HG02623 (cell line): ENCODE data around the gene PCED1B.
"Not testable (repeated sequence)": the region's sequence is repeated elsewhere in the genome, so short reads cannot be mapped to it uniquely, and the experiment has no call there.

Experiments used
- ATAC-seq: cut with Tn5 transposase; IDR thresholded peaks from one replicate; pipeline ENCODE4 v1.9.1; 2021; ENCODE audit warnings: moderate library complexity; ENCODE audit not compliant: unreplicated experiment

PCED1B gene

DNA sequence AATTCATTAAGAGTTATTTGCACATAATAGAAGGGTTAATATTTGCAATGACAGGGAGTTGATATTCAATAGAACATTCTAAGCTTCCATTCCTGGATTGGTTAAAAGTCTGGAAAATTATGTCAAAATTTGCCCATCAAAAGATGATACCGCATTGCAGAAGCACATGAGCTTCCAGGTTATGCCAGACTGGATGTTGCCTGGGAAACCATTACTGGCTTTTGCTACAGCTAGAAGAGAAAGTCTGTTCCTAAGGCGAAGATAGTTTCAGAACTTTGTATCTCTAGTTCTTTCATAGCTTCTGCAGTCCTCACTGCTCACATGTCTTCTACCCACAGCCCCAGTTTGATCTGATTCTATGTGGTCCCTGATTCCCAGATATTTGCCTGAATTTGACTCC, 122.8 kb downstream of the PCED1B start:
- ATAC-seq: no peak

DNA sequence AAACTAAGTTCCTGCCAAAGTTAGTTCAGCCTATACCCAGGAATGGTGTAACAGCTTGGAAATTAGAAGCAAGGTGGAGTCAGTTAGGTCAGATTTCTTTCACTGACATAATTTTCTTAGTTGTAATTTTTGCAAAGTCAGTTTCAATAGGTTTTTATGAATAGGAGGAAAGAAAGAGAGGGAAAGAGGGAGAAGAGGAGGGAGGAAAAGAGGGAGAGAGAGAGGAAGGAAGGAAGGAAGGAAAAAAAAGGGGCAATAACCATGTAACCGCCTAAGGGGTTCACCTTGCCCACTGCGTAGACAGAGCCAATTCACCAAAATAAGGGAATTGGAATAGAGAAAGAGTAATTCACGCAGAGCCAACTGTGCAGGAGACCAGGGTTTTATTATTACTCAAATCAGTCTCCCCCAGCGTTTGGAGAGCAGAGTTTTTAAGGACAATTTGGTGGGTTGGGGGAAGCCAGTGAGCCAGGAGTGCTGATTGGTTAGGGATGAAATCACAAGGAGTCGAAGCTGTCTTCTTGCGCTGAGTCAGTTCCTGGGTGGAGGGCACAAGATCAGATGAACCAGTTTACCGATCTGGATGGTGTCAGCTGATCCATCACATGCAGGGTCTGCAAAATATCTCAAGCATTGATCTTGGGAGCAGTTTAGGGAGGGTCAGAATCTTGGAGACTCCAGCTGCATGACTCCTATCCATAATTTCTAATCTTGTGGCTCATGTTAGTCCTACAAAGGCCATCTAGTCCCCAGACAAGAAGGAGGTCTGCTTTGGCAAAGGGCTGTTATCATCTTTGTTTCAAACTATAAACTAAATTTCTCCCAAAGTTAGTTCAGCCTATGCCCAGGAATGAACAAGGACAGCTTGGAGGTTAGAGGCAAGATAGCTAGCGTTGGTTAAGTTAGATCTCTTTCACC, 126.4 kb downstream of the PCED1B start:
- no peak for ATAC-seq

DNA sequence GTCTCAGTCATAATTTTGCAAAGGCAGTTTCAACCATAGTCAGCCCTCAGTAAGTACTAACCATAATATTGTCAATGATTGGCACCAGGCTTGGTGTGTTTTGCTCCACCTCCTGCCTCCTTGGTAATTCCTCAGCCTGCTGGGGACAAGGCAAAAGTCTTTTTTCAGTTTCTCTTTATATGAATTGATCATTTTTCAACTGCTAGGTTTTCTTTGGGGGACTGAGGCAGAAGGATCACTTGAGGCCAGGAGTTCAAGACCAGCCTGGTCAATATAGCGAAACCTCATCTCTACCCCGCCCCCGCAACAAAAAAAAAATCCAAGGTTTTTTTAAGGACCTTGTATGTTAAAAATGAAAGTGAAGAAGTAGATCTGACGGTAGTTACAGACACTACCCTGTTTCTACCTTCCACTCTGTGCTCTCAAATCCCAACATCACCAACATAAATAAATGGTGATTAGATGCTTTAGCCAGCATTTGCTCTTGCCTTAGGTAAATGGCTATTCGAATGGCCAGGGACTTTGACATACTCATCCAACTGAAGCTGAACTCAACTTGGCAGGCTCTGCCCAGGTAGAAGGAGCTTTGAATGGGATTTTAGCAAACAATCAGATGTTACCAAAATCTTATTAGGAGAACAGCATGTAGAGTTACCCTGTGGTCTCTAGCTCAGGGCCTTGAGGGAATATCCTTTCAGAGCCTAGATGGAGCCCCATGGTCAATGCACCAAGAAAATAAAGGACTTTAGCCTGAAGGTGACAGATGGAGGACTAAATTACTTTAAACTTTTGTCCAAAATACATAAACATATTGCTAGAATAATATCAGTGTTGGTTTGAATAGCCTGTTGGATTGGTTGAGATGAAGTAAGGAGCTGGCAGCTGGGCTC, 127.3 kb downstream of the PCED1B start:
- peak; percentile 4 for ATAC-seq

DNA sequence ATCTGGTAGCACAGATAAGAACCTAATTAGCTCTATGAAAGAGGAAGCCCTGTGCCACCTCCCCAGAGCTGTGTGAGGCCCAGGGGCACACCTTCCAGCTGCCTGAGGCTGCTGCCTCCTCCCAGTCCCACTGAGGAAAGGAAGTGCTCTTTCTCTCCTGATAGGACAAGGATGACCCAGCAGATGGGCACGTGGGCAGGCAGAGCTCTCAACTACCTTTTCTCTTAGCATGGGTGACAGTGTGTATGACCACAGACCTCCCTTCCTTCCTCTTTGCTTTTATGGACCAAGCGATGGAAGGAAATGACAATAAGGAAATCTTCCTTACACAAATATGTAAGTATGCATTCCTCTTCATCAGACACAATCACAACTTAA, 127.9 kb downstream of the PCED1B start:
- peak; percentile 50 for ATAC-seq

DNA sequence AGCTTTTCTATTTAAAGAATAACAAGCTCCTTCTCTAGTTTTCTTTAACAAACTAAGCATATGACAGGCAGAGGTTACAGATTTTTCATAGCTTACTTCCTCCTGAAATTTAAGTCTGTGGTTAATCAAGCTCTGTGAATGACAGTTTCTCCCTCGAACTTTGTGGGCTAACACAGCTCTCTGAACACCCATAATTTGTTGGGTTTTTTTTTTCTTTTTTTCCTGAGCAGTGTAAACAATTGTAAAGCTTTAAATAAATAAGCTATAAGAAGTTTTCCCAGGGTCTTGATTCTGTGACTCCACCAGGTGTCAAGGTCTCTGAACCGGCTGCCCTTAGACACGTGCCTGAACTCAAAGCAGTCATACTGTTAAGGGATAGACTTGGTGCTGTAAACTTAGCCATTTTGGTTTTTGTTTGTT, 128.4 kb downstream of the PCED1B start:
- peak; percentile 65 for ATAC-seq

DNA sequence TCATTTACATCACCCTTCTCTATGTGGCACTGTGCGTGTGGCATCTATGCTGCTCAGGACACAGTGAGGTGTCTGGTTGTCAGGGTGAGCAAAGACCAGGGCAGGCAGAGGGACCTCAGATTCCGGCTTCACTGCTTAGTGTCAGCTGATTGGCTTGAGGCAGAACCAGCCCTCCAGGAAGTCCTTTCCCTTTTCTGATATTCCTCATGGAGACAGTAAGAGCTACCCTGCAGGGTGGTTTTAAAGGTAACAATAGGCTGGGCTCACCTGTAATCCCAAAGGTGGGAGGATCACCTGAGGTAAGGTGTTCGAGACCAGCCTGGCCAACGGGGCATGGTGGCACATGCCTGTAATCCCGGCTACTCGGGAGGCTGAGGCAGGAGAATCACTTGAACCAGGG, 129.6 kb downstream of the PCED1B start:
- ATAC-seq: no peak

DNA sequence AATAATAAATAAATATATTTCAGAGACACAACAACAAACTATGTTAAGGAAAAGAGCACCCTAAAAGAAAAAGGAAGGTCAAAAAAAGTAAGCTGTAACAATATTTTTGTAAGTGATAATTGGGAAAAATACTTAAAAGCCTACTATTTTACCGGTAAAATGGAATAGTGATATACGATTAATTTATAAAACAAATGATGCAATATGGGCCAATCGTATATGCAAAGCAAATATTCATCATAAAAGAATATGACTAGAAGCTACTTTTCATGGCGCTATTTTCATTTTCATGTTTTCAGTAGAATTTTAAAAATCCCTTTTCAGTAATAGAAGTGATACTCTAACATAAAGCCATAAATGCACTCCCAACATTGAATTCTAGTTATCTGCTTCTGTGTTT, 131.4 kb downstream of the PCED1B start:
- ATAC-seq: no peak

DNA sequence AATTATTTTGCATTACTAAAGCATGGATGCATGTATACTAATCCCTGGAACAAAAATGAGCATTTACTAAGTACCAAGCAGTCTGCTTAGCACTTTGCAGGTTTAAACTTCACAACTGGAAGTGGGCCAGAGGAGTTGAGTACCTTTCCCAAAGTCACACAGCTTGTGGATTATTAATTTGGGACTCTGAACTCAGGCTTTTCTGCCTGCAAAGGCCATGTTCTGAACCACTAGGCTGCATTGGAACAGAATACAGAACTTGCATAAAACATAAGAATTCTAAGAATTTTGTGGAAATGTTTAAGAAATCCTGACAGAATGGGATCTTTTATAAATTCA, 133.2 kb downstream of the PCED1B start:
- ATAC-seq: no peak

DNA sequence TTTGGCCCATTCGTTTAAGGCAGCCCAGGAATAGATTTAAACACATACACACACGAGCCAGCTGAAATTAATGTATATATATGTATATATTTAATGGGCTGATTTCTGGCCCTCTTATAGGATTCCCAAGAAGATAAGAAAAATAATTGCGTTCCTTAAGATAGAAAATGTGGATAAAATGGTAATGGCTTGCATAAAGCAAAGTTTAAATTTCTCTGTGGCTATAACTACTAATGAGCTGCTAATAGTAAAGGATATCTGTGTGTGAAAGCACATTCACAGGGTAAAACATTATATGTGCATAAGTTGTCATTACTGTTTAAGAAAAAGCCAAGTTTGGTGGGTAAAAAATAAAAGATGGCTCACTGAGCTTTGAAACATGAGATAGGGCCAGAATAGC, 134.0 kb downstream of the PCED1B start:
- ATAC-seq: no peak

DNA sequence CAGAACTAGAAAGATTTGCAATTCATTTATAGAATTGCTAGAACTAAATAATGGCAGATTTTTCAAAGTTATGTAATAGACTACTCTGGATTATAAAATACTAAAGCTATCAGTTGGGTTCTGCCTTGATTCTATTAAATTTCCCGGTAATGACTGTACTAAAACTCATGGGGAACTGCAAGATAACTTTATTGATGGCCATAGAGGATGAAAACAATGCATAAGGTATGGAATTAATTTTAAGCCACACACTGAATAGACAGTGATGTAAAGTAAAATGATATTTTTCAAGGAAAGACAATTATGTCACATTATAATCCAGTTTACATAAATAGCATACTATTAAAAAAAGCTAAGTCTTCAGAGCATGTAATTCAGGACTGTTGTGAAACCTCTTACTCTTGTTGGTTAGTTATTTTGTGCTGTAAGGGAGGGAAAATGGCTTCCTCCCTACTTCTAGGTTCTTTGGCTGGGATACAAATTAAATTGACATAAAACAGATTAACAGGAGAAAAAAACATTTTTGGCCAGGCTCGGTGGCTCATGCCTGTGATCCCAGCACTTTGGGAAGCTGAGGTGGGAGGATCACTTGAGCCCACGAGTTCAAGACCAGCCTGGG, 134.7 kb downstream of the PCED1B start:
- no peak for ATAC-seq

DNA sequence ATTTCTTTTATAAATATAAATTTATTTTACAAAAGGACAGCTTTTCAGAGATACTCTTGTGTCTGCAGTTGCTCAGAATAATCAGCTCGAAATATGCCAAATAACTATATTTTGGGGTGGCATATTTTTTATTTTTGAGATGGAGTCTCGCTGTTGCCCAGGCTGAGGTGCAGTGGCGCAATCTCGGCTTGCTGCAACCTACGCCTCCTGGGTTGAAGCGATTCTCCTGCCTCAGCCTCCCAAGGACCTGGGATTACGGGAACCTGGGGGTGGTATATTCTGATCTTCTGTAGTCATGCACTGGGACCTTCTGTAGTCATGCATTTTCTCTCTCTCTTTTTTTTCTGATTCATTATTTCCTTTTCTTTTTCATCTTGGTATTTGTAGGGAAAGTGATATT, 135.3 kb downstream of the PCED1B start:
- no peak for ATAC-seq

DNA sequence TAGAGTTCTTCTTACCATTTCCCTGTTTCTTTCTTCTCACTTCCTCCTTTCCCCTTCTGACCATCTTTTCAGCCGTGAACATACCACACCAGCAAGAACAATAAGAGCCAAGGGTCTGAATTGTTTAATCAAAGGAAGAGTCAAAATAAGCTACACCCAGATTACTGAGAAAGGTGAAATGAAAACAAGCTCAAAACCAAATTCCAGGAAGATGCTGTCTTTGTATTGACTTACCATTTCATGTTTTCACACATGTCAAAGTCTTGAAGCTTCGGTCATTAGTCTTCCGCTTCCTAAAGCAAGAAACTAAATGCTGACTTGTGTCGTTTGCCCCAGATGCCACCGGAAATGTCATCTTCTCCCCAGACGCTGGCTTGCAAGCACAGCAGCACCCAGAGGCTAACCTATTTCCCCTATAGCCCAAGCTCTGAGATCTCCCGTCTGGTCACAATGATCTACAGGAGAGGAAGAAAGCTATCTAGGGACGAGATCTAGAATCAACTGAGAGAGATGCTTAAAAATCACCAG, 136.8 kb downstream of the PCED1B start:
- peak; percentile 65 for ATAC-seq

DNA sequence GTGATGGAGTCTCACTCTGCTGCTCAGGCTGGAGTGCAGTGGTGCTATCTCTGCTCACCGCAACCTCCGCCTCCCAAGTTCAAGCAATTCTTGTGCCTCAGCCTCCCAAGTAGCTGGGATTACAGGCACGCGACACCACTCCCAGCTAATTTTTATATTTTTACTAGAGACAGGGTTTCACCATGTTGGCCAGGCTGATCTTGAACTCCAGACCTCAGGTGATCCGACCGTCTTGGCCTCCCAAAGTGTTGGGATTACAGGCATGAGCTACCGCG, 138.1 kb downstream of the PCED1B start:
- not testable (repeated sequence) for ATAC-seq

DNA sequence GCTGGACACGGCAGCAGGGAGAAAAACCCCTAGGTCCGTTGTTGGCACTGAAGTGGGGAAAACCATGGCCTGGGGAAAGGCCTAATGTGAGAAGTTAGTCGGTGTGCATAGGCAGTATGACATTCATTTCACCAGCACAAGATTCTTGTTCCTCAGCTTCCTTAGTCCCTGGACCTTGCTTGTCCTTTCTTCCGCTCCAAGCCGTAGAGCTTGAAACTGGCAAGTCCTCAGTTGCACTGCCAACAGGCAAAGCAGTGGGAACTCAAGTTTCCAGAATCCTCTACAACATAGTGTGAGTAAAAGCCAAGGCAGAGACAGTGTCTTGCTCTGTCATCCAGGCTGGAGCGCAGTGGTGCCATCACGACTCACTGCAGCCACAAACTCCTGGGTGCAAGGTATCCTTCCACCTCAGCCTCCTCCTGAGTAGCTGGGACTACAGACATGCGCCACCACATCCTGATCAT, 138.8 kb downstream of the PCED1B start:
- ATAC-seq: no peak

DNA sequence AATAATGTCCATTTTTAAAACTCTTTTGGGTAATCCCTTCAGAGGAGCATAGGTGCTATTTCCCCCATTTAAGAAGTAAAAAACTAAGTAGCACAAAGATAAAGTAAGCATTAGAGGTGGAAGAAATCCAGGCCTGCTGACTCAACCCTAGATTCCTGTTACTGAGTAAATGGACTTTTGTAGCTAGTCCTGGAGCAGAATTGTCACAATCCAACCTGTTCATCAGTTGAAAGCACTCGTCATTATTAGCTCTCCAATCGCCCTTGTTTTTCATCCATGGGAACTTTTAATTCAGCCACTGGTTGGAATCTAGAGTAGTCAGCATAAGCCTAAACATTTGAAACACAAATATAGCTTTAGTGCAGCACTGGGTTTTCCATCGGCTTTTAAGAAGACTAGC, 139.8 kb downstream of the PCED1B start:
- ATAC-seq: no peak

DNA sequence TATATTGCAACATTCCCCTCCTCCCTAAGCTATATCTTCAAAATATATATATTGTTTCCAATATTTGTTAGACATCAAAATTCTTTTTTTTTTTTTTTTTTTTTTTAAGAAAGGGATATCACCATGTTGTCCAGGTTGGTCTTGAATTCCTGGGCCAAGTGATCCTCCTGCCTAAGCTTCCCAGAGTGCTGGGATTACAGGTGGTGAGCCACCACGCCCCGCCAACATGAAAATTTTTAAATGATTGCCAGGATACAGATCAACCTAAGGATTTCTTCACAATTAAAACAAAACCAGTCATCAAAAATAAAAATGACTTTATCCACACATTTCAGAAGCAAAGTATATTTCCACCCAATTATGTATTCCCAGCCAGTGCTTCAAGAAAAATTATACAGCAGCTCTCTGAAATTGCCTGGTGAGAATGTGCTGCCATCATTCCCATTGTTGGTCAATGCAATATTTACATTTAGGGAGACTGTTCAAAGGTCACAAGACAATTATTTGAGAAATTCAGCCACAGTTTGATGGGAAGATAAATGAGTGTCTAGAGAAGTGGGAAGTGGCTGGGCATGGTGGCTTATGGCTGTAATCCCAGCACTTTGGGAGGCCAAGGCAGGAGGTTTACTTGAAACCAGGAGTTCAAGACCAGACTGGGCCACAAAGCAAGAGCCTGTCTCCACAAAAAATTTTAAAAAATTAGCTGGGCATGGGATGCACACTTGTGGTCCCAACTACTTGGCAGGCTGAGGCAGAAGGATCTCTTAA, 142.0 kb downstream of the PCED1B start:
- ATAC-seq: no peak

DNA sequence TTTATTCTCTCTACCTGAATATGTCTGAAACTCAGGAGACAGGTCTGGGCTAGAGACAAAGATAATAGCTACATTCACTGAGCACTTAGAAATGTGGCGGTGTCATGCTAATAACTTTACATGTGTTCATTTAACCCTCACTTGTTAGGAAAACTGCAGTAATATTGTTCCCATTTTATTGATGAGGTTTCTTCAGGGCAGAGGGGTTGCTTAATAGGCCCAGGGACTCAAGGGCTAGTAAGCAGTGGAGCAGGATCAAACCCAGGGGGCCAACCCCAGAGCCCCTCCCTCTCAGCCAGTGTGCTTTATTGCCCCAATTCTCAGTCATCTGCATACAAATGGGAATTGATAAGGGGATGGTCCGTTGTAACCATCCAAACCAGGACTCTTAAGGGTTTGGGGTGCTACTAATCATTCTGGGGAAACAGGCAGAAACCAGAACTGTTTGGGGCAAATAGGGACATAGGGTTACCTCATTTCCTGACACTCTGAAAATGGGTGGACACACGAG, 143.2 kb downstream of the PCED1B start:
- ATAC-seq: no peak

DNA sequence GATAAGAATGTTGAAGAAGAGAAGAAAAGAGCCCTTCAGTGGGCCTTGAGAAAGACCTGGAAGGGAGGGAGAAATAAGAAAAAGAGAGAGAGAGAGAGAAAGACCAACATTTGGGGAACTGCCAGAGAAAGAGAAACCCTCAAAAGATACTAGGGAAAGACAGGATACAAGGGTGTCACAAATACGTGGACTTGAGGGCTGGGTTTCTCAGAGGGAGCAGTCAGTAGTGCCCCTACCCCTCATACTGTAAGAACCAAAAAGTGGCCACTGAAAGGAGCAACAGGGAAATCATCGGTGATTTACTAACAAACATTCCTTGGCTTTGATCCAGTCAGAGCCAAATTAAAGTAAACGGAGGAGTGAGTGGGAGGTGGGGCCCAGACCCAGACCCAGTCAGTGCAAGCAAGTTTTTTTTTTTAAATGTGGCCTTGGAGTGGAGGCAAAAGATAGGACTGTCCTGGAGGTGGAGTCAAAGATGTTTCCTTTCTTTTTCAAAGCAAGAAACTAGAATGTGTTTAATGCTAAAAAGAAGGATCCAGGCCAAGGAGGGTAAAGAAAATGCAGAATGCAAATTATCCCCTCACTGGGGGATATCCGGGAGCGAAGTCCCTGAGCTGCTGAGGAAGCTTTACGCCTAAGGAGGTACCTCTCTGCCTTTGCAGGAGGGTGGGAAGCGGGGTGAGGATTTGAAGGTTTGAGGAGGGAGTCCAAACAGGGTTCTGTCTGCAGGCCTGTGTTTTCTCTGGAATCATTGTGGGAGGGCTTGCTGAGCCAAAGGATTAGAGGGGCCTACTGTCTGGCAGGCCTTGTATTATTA, 143.8 kb downstream of the PCED1B start:
- no peak for ATAC-seq

DNA sequence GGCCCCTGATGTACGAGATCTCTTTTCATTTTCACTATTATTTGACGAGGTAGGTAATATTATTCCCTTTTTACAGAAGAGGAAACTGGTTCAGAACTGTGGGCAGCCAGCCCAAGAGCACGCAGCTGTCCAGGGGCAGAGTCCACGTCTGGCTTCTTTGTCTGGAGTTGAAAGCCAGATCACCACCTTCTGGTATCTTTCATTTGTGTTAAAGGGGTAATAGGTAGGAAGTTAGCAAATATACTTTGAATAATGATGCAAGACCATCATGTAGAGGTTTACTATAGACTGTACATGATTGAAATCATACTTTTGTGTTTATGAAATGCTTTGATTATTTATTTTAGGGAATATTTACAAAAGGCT, 144.4 kb downstream of the PCED1B start:
- no peak for ATAC-seq
